SK-N-SH (cell line): ENCODE data around the gene RCBTB2.

Source experiments
- EP300 ChIP-seq, 2 experiments: IDR thresholded peaks; 2 replicates each; pipeline versions ENCODE4 v1.4.0 to v1.6.1; 2012; ENCODE audit warnings: borderline replicate concordance in 1 of 2, low read depth in 1 of 2, low read length in 1 of 2
- NFIC ChIP-seq: IDR thresholded peaks from 2 replicates; pipeline ENCODE4 v1.4.0; 2012; ENCODE audit warnings: borderline replicate concordance
- POLR2AphosphoS5 ChIP-seq: IDR thresholded peaks from 2 replicates; pipeline ENCODE4 v1.6.1; 2012; ENCODE audit warnings: low read depth, low read length
- RFX5 ChIP-seq: IDR thresholded peaks from 2 replicates; pipeline ENCODE4 v1.6.1; 2012; ENCODE audit warnings: mild to moderate bottlenecking, improper control_type of control experiment, low read length
- YY1 ChIP-seq: IDR thresholded peaks from 2 replicates; pipeline ENCODE4 v1.4.0; 2012; ENCODE audit warnings: low read depth, mild to moderate bottlenecking
- TF ChIP-seq, protein P1 (sequence below): fragments of 200-600 bp; sonication (generic); IDR thresholded peaks from 2 replicates; pipeline ENCODE4 v1.6.1; 2017; ENCODE audit warnings: antibody characterized with exemption, mild to moderate bottlenecking, moderate library complexity

DNA sequence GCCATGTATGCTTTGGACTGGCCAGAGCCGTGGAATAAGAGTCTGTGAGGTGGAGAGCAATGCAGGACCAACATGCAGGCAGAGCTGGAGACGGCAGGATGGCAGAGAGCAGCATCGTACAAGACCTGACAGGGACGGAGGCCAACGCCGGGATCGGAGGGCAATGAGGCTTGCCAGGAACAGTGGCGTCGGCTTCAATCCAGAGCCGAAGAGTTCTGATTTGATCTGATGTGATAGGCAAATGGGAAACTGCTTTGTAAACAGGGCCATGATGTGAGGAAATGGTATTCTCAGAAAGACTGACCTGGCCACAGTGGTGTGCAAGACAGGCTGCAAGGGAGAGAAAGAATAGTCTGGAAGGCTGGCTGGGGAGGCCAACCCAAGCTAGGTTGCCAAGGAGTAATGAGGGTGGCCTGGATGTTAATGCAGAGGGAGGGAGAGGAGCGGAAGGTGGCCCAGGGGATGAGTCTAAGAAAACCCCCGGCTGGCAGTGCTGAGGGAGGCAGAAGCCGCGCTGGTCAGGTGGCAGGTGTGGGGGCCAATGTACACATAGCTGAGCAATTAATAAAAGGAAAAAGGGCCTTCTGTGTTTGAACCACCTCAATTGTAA, 26.7 kb downstream of the RCBTB2 start:
- TF ChIP-seq, protein P1, sequence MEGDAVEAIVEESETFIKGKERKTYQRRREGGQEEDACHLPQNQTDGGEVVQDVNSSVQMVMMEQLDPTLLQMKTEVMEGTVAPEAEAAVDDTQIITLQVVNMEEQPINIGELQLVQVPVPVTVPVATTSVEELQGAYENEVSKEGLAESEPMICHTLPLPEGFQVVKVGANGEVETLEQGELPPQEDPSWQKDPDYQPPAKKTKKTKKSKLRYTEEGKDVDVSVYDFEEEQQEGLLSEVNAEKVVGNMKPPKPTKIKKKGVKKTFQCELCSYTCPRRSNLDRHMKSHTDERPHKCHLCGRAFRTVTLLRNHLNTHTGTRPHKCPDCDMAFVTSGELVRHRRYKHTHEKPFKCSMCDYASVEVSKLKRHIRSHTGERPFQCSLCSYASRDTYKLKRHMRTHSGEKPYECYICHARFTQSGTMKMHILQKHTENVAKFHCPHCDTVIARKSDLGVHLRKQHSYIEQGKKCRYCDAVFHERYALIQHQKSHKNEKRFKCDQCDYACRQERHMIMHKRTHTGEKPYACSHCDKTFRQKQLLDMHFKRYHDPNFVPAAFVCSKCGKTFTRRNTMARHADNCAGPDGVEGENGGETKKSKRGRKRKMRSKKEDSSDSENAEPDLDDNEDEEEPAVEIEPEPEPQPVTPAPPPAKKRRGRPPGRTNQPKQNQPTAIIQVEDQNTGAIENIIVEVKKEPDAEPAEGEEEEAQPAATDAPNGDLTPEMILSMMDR = no peak
- TF ChIP-seq POLR2AphosphoS5 (no peak), YY1 (no peak), EP300 (IDR thresholded peaks at IDR 0.05; ENCODE audit: borderline replicate concordance in 1 of 2, low read depth in 1 of 2, low read length in 1 of 2) (no peak), RFX5 (no peak), NFIC (no peak)
